Caco-2 (cell line): ENCODE results near the gene COL25A1. TPM values are rescaled to one million over a fixed set of nuclear protein-coding genes. Genes with fewer than 3 reads are reported as not detected.

ENCODE experiments used
- BruUV-seq: library from RNA; stranded (reverse); fragments of 400-500 nt; replicated peaks from 2 replicates; lab custom pipeline; 2021; lab: Mats Ljungman, UMichigan
- CTCF ChIA-PET: fragments of 300-600 bp; sonication (Branson Sonifier 250); formaldehyde crosslinking; loops from one replicate; lab custom pipeline; 2022; ENCODE audit warnings: antibody characterized with exemption; lab: Charles Lee
- POLR2A ChIA-PET: fragments of 300-600 bp; sonication (Branson Sonifier 250); formaldehyde crosslinking; loops from one replicate; lab custom pipeline; 2022; ENCODE audit warnings: antibody characterized with exemption; lab: Charles Lee
- DNase-seq, 2 experiments: peaks; one replicate each; pipeline versions ENCODE4 v3.0.0 to v3.0.0-alpha.2; 2020 to 2022
- H3K27me3 ChIP-seq: replicated peaks from 2 replicates; pipeline ENCODE4 v1.6.0; 2011; ENCODE audit warnings: low read length; ENCODE audit not compliant: control insufficient read depth, insufficient read depth
- H3K36me3 ChIP-seq: 2 replicates; pipeline ENCODE4 v1.5.1; 2011; ENCODE audit warnings: low read length; ENCODE audit not compliant: control insufficient read depth, insufficient read depth
- H3K4me1 ChIP-seq: fragments of 250-450 bp; sonication (Bioruptor Pico); 2 replicates; pipeline ENCODE4 v1.5.1; 2020; ENCODE audit warnings: mild to moderate bottlenecking
- H3K4me3 ChIP-seq: 2 replicates; pipeline ENCODE4 v1.5.1; 2011; ENCODE audit warnings: low read depth, mild to moderate bottlenecking, control low read depth, low read length
- H3K9me3 ChIP-seq: fragments of 250-450 bp; sonication (Bioruptor Pico); 2 replicates; pipeline ENCODE4 v1.5.1; 2020; ENCODE audit warnings: mild to moderate bottlenecking, moderate library complexity
- H3K27ac Mint-ChIP-seq: one replicate; pipeline ENCODE4 v1.8.0; 2022; ENCODE audit warnings: mixed read lengths; ENCODE audit not compliant: unreplicated experiment
- H3K27me3 Mint-ChIP-seq: one replicate; pipeline ENCODE4 v1.8.0; 2022; ENCODE audit warnings: mixed read lengths; ENCODE audit not compliant: insufficient read depth, unreplicated experiment
- H3K36me3 Mint-ChIP-seq: one replicate; pipeline ENCODE4 v1.8.0; 2022; ENCODE audit warnings: mild to moderate bottlenecking, mixed read lengths; ENCODE audit not compliant: insufficient read depth, unreplicated experiment
- H3K4me1 Mint-ChIP-seq: one replicate; pipeline ENCODE4 v1.8.0; 2022; ENCODE audit warnings: low read depth, mixed read lengths; ENCODE audit not compliant: unreplicated experiment
- H3K4me3 Mint-ChIP-seq: one replicate; pipeline ENCODE4 v1.8.0; 2022; ENCODE audit warnings: mild to moderate bottlenecking, moderate library complexity, mixed read lengths; ENCODE audit not compliant: unreplicated experiment
- H3K9me3 Mint-ChIP-seq: one replicate; pipeline ENCODE4 v1.8.0; 2022; ENCODE audit warnings: mixed read lengths; ENCODE audit not compliant: unreplicated experiment
- intact Hi-C: fragments of 100-400 bp; cut with micrococcal nuclease; formaldehyde crosslinking; loops from one replicate; pipeline ENCODE4 v1.10.0; 2022; ENCODE audit not compliant: unreplicated experiment
- total RNA-seq: library from RNA; stranded (reverse); gene quantifications from 2 replicates; pipeline ENCODE4 v1.2.3, GENCODE V29; 2022
- TF ChIP-seq, protein P1 (sequence below), 2 experiments: fragments of 200-600 bp in 1 of 2; IDR thresholded peaks; 1 replicate in 1 of 2; 2 replicates in 1 of 2; pipeline versions ENCODE4 v1.5.1 to v1.8.0; 2011 to 2022; ENCODE audit warnings: antibody characterized with exemption in 1 of 2, control low read depth in 1 of 2, inconsistent platforms in 1 of 2, low read depth in 1 of 2, low read length in 1 of 2, mild to moderate bottlenecking in 1 of 2, moderate library complexity in 1 of 2; ENCODE audit not compliant: insufficient read depth in 1 of 2, severe bottlenecking in 1 of 2, unreplicated experiment in 1 of 2

COL25A1 gene
- total RNA-seq, 1 experiment from 2014 or later: not detected

DNA sequence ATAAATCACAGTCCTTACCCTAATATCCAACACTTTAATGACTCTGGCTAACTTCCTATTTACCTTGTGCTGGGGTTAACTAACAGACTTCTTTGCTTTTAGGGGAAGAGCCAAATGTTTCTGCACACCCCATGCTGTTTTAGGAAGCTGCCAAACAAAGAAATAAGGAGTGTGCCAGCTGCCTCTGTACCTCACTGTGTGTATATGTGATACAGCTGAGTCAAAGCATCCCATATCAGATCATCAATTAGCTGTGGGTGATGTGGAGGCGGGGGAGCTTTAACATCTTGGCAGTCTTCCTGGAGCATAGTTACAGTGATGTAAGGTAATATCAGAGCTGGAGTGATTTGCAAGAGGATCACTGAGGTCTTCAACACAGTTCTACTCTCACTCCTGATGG is 95.4 kb downstream of the COL25A1 start:
- no TSS peak for BruUV-seq
- Histone ChIP-seq H3K9me3 (no peaks in the 10 kb centered on the region), H3K4me1 (no peaks in the 10 kb centered on the region), H3K36me3 (no peaks in the 10 kb centered on the region), H3K27me3 (no peaks in the 10 kb centered on the region), H3K4me3 (no peak overlapping the region)
- DNase-seq: no peak
- peaks cover 10% of the 10 kb centered on the region for H3K27me3 Mint-ChIP-seq
- intact Hi-C loops: no loop called here
- H3K36me3 Mint-ChIP-seq: no peaks in the 10 kb centered on the region
- CTCF ChIA-PET: no interaction called here
- no peak overlapping the region for H3K27ac Mint-ChIP-seq
- H3K4me1 Mint-ChIP-seq: no peaks in the 10 kb centered on the region
- no peak overlapping the region for H3K4me3 Mint-ChIP-seq
- TF ChIP-seq, protein P1, sequence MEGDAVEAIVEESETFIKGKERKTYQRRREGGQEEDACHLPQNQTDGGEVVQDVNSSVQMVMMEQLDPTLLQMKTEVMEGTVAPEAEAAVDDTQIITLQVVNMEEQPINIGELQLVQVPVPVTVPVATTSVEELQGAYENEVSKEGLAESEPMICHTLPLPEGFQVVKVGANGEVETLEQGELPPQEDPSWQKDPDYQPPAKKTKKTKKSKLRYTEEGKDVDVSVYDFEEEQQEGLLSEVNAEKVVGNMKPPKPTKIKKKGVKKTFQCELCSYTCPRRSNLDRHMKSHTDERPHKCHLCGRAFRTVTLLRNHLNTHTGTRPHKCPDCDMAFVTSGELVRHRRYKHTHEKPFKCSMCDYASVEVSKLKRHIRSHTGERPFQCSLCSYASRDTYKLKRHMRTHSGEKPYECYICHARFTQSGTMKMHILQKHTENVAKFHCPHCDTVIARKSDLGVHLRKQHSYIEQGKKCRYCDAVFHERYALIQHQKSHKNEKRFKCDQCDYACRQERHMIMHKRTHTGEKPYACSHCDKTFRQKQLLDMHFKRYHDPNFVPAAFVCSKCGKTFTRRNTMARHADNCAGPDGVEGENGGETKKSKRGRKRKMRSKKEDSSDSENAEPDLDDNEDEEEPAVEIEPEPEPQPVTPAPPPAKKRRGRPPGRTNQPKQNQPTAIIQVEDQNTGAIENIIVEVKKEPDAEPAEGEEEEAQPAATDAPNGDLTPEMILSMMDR (IDR thresholded peaks at IDR 0.05; ENCODE audit: insufficient read depth in 1 of 2, low read depth in 1 of 2, low read length in 1 of 2, severe bottlenecking in 1 of 2, unreplicated experiment in 1 of 2): no peak
- H3K9me3 Mint-ChIP-seq: no peaks in the 10 kb centered on the region
- POLR2A ChIA-PET: no interaction called here

DNA sequence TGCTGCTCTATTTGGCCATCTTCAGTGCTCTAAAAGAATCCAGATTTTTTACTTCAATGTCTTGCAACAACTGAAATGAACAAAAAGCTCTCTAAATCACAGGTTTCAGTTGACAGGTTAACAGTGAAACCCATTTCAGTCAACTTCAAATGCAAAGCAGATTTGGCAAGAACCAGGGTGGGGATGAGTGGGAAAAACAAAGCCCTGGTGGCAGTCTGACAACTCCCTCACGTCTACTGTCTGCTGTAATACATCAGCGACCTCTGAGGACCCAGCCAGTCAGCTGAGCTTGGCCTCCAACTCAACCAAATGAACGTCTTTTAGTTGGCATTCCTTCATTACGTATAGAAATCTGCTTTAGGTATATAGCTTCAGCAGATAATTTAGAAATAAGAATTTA is 95.8 kb downstream of the COL25A1 start:
- intact Hi-C loops: no loop called here
- TF ChIP-seq, protein P1 (IDR thresholded peaks at IDR 0.05; ENCODE audit: insufficient read depth in 1 of 2, low read depth in 1 of 2, low read length in 1 of 2, severe bottlenecking in 1 of 2, unreplicated experiment in 1 of 2): no peak
- Histone ChIP-seq H3K4me1 (no peaks in the 10 kb centered on the region), H3K4me3 (no peak overlapping the region), H3K27me3 (no peaks in the 10 kb centered on the region), H3K9me3 (no peaks in the 10 kb centered on the region), H3K36me3 (no peaks in the 10 kb centered on the region)
- DNase-seq: no peak
- no TSS peak for BruUV-seq
- Mint-ChIP-seq H3K9me3 (no peaks in the 10 kb centered on the region), H3K27me3 (peaks cover 10% of the 10 kb centered on the region), H3K4me1 (no peaks in the 10 kb centered on the region), H3K4me3 (no peak overlapping the region), H3K36me3 (no peaks in the 10 kb centered on the region), H3K27ac (no peak overlapping the region)
- CTCF ChIA-PET: no interaction called here
- POLR2A ChIA-PET: no interaction called here

DNA sequence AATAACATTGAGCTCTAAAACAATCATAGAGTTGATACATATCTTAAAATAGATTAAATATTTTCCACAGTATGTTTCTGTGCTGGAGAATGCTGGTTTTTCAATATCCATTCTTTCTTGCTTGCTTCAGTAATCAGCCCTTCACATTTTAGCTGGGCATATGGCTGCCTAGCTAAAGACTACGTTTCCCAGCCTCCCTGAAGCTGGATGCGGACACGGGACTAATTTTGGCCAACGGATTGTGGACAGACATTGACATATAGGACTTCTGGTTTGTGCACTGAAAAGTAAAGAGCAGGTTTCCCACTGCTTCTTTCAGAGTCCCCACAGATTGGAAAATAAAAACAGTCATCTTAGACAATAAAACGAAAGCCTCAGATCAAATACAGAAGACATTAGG is 97.3 kb downstream of the COL25A1 start:
- ChIA-PET POLR2A (no interaction called here), CTCF (no interaction called here)
- intact Hi-C loops: no loop called here
- H3K4me3 ChIP-seq: no peak overlapping the region
- H3K4me3 Mint-ChIP-seq: no peak overlapping the region
- TF ChIP-seq, protein P1 (IDR thresholded peaks at IDR 0.05; ENCODE audit: insufficient read depth in 1 of 2, low read depth in 1 of 2, low read length in 1 of 2, severe bottlenecking in 1 of 2, unreplicated experiment in 1 of 2): no peak
- no TSS peak for BruUV-seq
- H3K36me3 ChIP-seq: no peaks in the 10 kb centered on the region
- no peaks in the 10 kb centered on the region for H3K27me3 ChIP-seq
- H3K27me3 Mint-ChIP-seq: peaks cover 14% of the 10 kb centered on the region
- H3K27ac Mint-ChIP-seq: no peak overlapping the region
- H3K36me3 Mint-ChIP-seq: no peaks in the 10 kb centered on the region
- no peaks in the 10 kb centered on the region for H3K4me1 ChIP-seq
- no peaks in the 10 kb centered on the region for H3K4me1 Mint-ChIP-seq
- H3K9me3 ChIP-seq: no peaks in the 10 kb centered on the region
- no peak for DNase-seq
- H3K9me3 Mint-ChIP-seq: no peaks in the 10 kb centered on the region
